ENCODE measurements around the gene RWDD4. TPM values are rescaled to one million over a fixed set of nuclear protein-coding genes. Genes with fewer than 3 reads are reported as not detected.
A peak's percentile ranks its signal among the peaks of the same experiment; 100 is the strongest.

Gene RWDD4
- polyA plus RNA-seq, 2 donors = 8.6 to 12.7 TPM

DNA sequence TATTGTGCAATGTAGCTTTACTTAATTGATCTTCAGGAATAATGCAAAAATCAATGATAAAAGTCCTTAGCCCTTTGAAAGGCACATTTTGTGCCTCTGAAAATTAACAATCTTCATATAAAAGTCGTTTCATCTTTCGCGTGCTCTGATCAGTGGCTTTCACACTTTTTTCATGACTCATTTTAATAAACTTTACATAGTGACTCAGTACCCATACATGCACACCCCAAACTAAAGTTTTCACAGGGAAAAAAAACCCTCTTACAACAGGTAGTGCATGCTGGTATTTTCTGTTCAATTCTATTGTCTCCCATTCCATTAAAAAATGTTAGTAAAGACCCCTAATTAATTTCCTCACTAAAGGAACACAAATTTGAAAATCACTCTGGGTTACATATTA is 21.5 kb downstream of the RWDD4 start:
- Histone ChIP-seq H3K4me1 (ENCODE audit: control insufficient read depth in 2 of 2, insufficient read depth in 2 of 2, low read length in 1 of 2) (peaks cover 0 to 3% of the 10 kb centered on the region in 2 donors), H3K9me3 (ENCODE audit: control insufficient read depth in 2 of 2, insufficient read depth in 1 of 2, low read depth in 1 of 2, low read length in 1 of 2) (no peaks in the 10 kb centered on the region), H3K27ac (ENCODE audit: low read depth in 2 of 2, low read length in 1 of 2) (no peak overlapping the region), H3K36me3 (ENCODE audit: control insufficient read depth in 2 of 2, insufficient read depth in 2 of 2, low read length in 1 of 2) (no peaks in the 10 kb centered on the region), H3K4me3 (ENCODE audit: low read depth in 1 of 2, low read length in 2 of 2) (no peak overlapping the region), H3K27me3 (ENCODE audit: control insufficient read depth in 1 of 2, insufficient read depth in 2 of 2, low read length in 2 of 2) (no peaks in the 10 kb centered on the region)
- WGBS, 2 donors = 33 to 34% methylated on average over 3 of the region's 3 CpGs

DNA sequence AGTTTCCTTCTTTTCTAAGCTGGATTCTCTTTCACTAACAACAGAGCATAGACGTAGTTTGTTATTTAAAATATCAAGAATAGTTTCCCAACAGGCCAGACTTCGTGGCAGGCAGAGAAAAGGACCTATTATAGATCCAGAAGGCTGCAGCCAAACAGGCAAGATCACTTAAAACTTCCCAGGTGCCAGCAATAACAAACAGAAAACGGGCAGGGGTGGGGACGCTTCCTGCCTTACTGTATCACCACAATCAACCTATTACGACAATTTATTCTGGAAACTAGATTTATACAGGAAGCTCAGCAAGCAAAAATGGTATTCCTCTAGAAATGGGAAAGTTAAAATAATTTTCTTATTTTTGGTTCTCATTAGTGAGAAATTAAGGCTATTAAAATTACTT is 22.1 kb downstream of the RWDD4 start:
- peak overlapping the region in 1 of 2 donors; percentile 67 for H3K27ac ChIP-seq (ENCODE audit: low read depth in 2 of 2, low read length in 1 of 2)
- H3K4me1 ChIP-seq (ENCODE audit: control insufficient read depth in 2 of 2, insufficient read depth in 2 of 2, low read length in 1 of 2) = peaks cover 0 to 3% of the 10 kb centered on the region in 2 donors
- 25 to 37% methylated on average over 5 of the region's 5 CpGs for WGBS, 2 donors
- H3K4me3 ChIP-seq (ENCODE audit: low read depth in 1 of 2, low read length in 2 of 2) = no peak overlapping the region
- no peaks in the 10 kb centered on the region for H3K27me3 ChIP-seq (ENCODE audit: control insufficient read depth in 1 of 2, insufficient read depth in 2 of 2, low read length in 2 of 2)
- H3K36me3 ChIP-seq (ENCODE audit: control insufficient read depth in 2 of 2, insufficient read depth in 2 of 2, low read length in 1 of 2) = no peaks in the 10 kb centered on the region
- H3K9me3 ChIP-seq (ENCODE audit: control insufficient read depth in 2 of 2, insufficient read depth in 1 of 2, low read depth in 1 of 2, low read length in 1 of 2) = no peaks in the 10 kb centered on the region

DNA sequence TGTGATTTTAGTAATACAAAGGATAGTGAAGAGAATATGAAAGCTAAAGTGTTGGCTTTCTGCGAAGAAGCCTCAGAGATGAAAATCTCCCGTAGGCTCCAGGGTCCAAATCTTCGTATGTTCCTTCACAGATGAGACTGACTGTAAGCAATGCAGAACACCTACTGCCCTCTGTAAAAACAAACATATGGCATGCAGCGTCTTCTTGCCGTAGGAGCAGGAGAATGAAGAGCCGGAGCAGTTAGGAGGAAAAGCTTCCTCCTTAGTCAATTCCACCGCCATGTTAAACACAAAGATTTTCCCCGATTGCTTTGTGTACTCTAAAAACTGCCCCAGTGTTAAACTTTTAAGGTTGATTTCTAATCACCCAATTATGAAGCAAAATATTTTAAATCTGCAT is 22.5 kb downstream of the RWDD4 start:
- no peaks in the 10 kb centered on the region for H3K9me3 ChIP-seq (ENCODE audit: control insufficient read depth in 2 of 2, insufficient read depth in 1 of 2, low read depth in 1 of 2, low read length in 1 of 2)
- no peaks in the 10 kb centered on the region for H3K36me3 ChIP-seq (ENCODE audit: control insufficient read depth in 2 of 2, insufficient read depth in 2 of 2, low read length in 1 of 2)
- H3K27me3 ChIP-seq (ENCODE audit: control insufficient read depth in 1 of 2, insufficient read depth in 2 of 2, low read length in 2 of 2) = no peaks in the 10 kb centered on the region
- 54 to 72% methylated on average over 8 of the region's 8 CpGs for WGBS, 2 donors
- peaks cover 0 to 3% of the 10 kb centered on the region in 2 donors for H3K4me1 ChIP-seq (ENCODE audit: control insufficient read depth in 2 of 2, insufficient read depth in 2 of 2, low read length in 1 of 2)
- H3K27ac ChIP-seq (ENCODE audit: low read depth in 2 of 2, low read length in 1 of 2) = peak overlapping the region in 1 of 2 donors; percentile 67
- H3K4me3 ChIP-seq (ENCODE audit: low read depth in 1 of 2, low read length in 2 of 2) = no peak overlapping the region

DNA sequence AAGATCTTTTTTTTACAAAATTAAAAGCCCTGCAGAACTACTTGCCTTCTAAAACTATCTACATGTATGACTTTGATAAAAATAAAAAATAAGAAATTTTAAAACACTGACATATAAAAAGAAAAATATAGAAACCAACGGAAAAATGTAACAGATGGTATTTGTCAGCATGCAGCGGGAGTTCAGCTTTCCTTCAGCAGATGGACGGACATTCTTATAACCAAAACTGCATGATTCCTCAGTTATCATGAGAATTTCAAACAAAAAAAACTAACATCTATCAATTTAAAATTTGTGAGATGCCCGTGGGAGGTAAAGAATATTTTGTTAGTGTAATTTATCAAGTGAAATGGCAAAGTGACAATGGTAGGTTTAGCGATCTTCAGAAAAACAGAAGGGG is 23.2 kb downstream of the RWDD4 start:
- 80 to 82% methylated on average over 5 of the region's 5 CpGs for WGBS, 2 donors
- H3K4me3 ChIP-seq (ENCODE audit: low read depth in 1 of 2, low read length in 2 of 2) = no peak overlapping the region
- H3K9me3 ChIP-seq (ENCODE audit: control insufficient read depth in 2 of 2, insufficient read depth in 1 of 2, low read depth in 1 of 2, low read length in 1 of 2) = no peaks in the 10 kb centered on the region
- no peak overlapping the region for H3K27ac ChIP-seq (ENCODE audit: low read depth in 2 of 2, low read length in 1 of 2)
- H3K4me1 ChIP-seq (ENCODE audit: control insufficient read depth in 2 of 2, insufficient read depth in 2 of 2, low read length in 1 of 2) = peaks cover 0 to 3% of the 10 kb centered on the region in 2 donors
- H3K36me3 ChIP-seq (ENCODE audit: control insufficient read depth in 2 of 2, insufficient read depth in 2 of 2, low read length in 1 of 2) = no peaks in the 10 kb centered on the region
- H3K27me3 ChIP-seq (ENCODE audit: control insufficient read depth in 1 of 2, insufficient read depth in 2 of 2, low read length in 2 of 2) = no peaks in the 10 kb centered on the region

DNA sequence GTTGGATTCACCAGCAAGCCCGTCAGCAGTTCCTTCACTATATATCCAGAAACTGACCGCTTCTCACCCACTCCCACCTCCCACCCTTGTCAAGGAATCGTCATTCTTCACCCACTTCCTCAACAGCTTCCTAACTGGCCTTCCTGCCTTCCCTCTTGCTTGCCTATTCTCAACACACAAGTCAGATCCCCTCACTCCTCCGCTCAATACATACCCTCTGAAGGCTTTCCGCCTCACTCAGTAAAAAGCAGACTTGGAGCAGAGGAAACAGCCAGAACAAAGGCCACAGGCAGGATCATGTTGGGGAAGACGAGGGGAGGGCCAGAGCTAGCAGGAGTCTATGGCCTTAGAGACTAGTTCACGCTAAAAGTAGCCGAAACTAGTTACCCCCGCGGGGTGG is 23.7 kb downstream of the RWDD4 start:
- Histone ChIP-seq H3K4me1 (ENCODE audit: control insufficient read depth in 2 of 2, insufficient read depth in 2 of 2, low read length in 1 of 2) (peaks cover 0 to 3% of the 10 kb centered on the region in 2 donors), H3K9me3 (ENCODE audit: control insufficient read depth in 2 of 2, insufficient read depth in 1 of 2, low read depth in 1 of 2, low read length in 1 of 2) (no peaks in the 10 kb centered on the region), H3K4me3 (ENCODE audit: low read depth in 1 of 2, low read length in 2 of 2) (no peak overlapping the region), H3K27me3 (ENCODE audit: control insufficient read depth in 1 of 2, insufficient read depth in 2 of 2, low read length in 2 of 2) (no peaks in the 10 kb centered on the region), H3K36me3 (ENCODE audit: control insufficient read depth in 2 of 2, insufficient read depth in 2 of 2, low read length in 1 of 2) (no peaks in the 10 kb centered on the region), H3K27ac (ENCODE audit: low read depth in 2 of 2, low read length in 1 of 2) (no peak overlapping the region)
- WGBS, 2 donors = 72 to 73% methylated on average over 10 of the region's 10 CpGs

DNA sequence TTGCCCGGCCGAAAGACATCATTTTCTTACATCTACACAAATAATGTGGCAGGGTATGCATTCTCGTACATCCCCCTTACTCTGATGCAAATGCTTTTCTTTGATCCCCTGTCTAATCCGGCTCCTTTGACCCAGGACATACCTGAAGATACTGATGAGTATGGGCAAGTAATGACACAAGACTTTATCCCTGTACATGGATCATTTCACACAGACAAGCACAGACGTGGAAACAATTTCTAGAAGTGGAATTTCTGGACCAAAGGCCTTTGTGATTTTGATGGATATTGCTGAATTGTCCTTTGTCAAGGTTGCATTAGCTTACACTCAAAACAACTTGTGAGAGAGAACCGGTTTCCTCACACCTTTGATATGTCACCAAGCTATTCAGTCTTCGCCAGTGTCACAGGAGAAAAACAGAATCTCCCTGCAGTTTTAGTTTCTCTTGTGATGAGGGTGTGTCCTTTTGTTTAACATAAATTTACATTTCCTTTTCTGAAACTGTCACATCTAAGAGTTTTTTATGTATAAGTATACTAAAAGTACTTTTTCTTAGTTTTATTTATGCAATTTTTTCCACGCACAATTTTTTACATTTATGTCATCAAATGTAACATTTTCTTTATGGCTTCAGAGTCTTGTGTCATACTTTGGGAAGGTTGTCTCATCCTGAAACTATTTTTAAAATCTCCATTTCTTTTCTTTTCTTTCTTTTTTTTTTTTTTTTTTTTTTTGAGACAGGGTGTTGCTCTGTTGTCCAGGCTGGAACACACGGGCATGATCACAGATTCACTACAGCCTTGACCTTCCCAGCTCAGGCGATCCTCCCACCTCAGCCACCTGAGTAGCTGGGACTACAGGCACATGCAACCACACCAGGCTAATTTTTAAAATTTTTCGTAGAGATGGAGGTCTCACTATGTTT is 25.2 kb downstream of the RWDD4 start:
- peaks cover 0 to 3% of the 10 kb centered on the region in 2 donors for H3K4me1 ChIP-seq (ENCODE audit: control insufficient read depth in 2 of 2, insufficient read depth in 2 of 2, low read length in 1 of 2)
- no peaks in the 10 kb centered on the region for H3K27me3 ChIP-seq (ENCODE audit: control insufficient read depth in 1 of 2, insufficient read depth in 2 of 2, low read length in 2 of 2)
- H3K9me3 ChIP-seq (ENCODE audit: control insufficient read depth in 2 of 2, insufficient read depth in 1 of 2, low read depth in 1 of 2, low read length in 1 of 2) = no peaks in the 10 kb centered on the region
- H3K27ac ChIP-seq (ENCODE audit: low read depth in 2 of 2, low read length in 1 of 2) = peak overlapping the region in 1 of 2 donors; percentile 38
- no peak overlapping the region for H3K4me3 ChIP-seq (ENCODE audit: low read depth in 1 of 2, low read length in 2 of 2)
- 53 to 64% methylated on average over 11 of the region's 11 CpGs for WGBS, 2 donors
- no peaks in the 10 kb centered on the region for H3K36me3 ChIP-seq (ENCODE audit: control insufficient read depth in 2 of 2, insufficient read depth in 2 of 2, low read length in 1 of 2)

DNA sequence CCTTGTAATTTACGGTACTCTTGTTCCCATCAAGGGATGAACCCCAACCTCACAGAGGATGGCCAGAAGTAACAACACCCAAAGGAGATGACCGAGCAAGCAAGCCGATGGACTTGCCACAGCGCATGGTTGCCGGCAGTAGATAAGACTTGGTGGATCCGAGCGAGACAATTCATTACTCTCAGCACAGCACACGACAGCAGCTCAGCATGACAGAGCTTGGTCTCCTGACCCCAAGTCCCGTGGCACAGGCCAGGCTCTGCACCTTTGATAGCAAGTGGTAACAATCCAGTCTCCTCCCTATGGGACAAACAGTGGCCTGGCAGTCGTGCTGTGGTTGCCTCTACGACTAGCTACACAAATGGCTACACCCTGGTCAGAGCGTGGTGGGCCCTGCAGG is 26.3 kb downstream of the RWDD4 start:
- 90 to 91% methylated on average over 12 of the region's 12 CpGs for WGBS, 2 donors
- H3K9me3 ChIP-seq (ENCODE audit: control insufficient read depth in 2 of 2, insufficient read depth in 1 of 2, low read depth in 1 of 2, low read length in 1 of 2) = no peaks in the 10 kb centered on the region
- no peak overlapping the region for H3K27ac ChIP-seq (ENCODE audit: low read depth in 2 of 2, low read length in 1 of 2)
- no peaks in the 10 kb centered on the region for H3K36me3 ChIP-seq (ENCODE audit: control insufficient read depth in 2 of 2, insufficient read depth in 2 of 2, low read length in 1 of 2)
- H3K27me3 ChIP-seq (ENCODE audit: control insufficient read depth in 1 of 2, insufficient read depth in 2 of 2, low read length in 2 of 2) = no peaks in the 10 kb centered on the region
- no peak overlapping the region for H3K4me3 ChIP-seq (ENCODE audit: low read depth in 1 of 2, low read length in 2 of 2)
- H3K4me1 ChIP-seq (ENCODE audit: control insufficient read depth in 2 of 2, insufficient read depth in 2 of 2, low read length in 1 of 2) = peaks cover 0 to 3% of the 10 kb centered on the region in 2 donors

DNA sequence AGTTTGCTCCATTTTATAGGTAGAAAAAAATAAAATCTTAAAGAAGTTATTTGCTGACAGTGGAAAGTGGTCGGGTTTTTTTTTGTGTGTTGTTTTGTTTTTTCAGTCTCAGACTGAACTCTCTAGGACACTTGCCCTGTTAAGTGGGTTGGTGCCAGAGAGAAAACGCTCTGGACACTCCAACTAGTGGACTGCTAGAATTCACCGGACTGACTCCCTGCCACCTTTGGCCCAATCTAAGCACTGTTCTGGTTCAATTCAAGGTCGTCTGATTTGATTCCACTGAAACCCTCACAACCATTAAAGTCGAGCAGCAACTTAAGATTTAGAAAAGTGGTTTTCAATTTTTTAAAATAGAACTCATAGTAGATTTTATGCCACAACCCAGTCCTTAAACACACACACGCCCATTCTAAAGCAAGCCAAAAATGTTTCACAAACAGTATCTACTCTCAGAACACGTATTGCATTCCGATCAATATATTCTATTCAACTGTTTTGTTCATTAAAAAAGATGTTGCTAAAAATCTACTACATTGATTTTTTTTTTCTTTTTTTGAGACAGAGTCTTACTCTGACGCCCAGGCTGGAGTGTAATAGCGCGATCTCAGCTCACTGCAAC is 27.3 kb downstream of the RWDD4 start:
- no peaks in the 10 kb centered on the region for H3K27me3 ChIP-seq (ENCODE audit: control insufficient read depth in 1 of 2, insufficient read depth in 2 of 2, low read length in 2 of 2)
- H3K36me3 ChIP-seq (ENCODE audit: control insufficient read depth in 2 of 2, insufficient read depth in 2 of 2, low read length in 1 of 2) = no peaks in the 10 kb centered on the region
- H3K4me3 ChIP-seq (ENCODE audit: low read depth in 1 of 2, low read length in 2 of 2) = no peak overlapping the region
- H3K27ac ChIP-seq (ENCODE audit: low read depth in 2 of 2, low read length in 1 of 2) = no peak overlapping the region
- H3K9me3 ChIP-seq (ENCODE audit: control insufficient read depth in 2 of 2, insufficient read depth in 1 of 2, low read depth in 1 of 2, low read length in 1 of 2) = no peaks in the 10 kb centered on the region
- WGBS, 2 donors = 77 to 83% methylated on average over 11 of the region's 11 CpGs
- peaks cover 0 to 3% of the 10 kb centered on the region in 2 donors for H3K4me1 ChIP-seq (ENCODE audit: control insufficient read depth in 2 of 2, insufficient read depth in 2 of 2, low read length in 1 of 2)

DNA sequence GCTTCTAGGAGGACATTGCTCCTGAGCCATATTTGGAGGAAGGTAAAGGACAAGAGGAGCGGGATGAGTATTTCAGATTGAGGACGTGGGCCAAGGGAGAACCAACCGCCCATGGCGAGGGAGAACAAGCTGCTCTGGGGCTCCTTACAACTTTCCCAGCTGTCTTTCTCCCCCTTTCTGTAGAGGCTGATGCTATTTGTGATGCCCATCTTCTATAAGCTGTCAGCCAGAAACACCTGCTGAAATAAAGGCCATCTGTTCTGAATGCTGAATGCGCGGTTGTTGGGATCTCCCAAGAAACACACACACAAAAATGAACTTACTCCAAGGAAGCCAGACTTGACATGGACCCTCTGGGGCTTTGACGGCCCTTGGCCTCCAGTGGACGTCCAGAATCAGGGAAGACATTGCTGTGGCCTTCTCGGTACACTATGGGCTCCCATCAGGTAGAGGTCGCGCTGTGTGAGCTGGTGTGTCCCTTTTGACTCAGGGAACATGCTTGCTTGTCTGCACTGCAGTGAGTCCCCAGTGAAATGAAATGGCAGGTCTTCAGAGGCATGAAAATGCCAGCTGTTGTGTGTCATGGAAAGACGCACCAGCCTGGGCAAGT is 30.9 kb downstream of the RWDD4 start:
- Histone ChIP-seq H3K4me3 (ENCODE audit: low read depth in 1 of 2, low read length in 2 of 2) (no peak overlapping the region), H3K27ac (ENCODE audit: low read depth in 2 of 2, low read length in 1 of 2) (no peak overlapping the region), H3K36me3 (ENCODE audit: control insufficient read depth in 2 of 2, insufficient read depth in 2 of 2, low read length in 1 of 2) (no peaks in the 10 kb centered on the region), H3K9me3 (ENCODE audit: control insufficient read depth in 2 of 2, insufficient read depth in 1 of 2, low read depth in 1 of 2, low read length in 1 of 2) (no peaks in the 10 kb centered on the region), H3K4me1 (ENCODE audit: control insufficient read depth in 2 of 2, insufficient read depth in 2 of 2, low read length in 1 of 2) (peaks cover 0 to 6% of the 10 kb centered on the region in 2 donors), H3K27me3 (ENCODE audit: control insufficient read depth in 1 of 2, insufficient read depth in 2 of 2, low read length in 2 of 2) (no peaks in the 10 kb centered on the region)
- WGBS, 2 donors = 92 to 93% methylated on average over 12 of the region's 12 CpGs

Data from esophagus (tissue), 2 donors.